ENCODE data around the gene PPWD1.

Gene PPWD1

DNA sequence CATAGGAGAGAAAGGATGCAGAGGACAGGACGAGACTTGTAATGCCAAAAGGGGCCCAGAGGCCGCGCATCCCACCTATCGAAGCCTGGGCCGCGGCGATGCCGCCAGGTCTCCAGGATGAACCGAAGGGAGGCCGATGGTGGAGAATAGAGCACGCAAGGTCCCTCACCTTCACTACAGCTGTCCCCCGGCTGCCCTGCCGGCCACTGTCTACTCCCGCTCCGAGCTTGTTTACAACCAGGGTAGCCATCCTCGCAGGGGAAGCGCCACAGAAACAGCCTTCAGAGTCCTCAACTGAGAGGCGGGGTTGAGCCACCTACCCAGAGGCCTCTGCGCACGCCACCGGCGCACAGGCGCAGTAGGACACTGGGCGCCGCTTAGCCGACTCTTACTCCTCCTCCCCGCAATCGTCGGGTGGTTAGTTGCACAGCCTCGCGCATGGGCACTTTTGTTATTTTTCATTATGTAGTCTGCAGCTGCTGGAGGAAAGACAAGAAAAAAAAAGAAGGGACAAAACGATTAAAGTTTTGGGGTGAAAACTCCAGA lies 61.0 kb downstream of the PPWD1 start, which contains the start of gene TRIM23:
Gene TRIM23 (minus strand): TSS at position 309 of the 546 bp plus-strand sequence. CDS start 59 bp downstream, at position 250.
- peak; percentile 96 for DNase-seq (ENCODE audit: low spot score)

- DNase-seq (ENCODE audit: low spot score): peak; percentile 91
Measured at GRCh38 chr5:65624571-65625555, 61.8 kb downstream of the PPWD1 start, which contains the start of the genes SHLD3 and TRAPPC13. SHLD3 (plus strand) TSS chr5:65625027; CDS start chr5:65629588, 4,561 bp downstream. TRAPPC13 (plus strand) TSS chr5:65625027; CDS start chr5:65625061, 34 bp downstream.

GRCh38 chr5:65625743-65626142 lies 62.6 kb downstream of the PPWD1 start:
- no peak for DNase-seq (ENCODE audit: low spot score)

DNA sequence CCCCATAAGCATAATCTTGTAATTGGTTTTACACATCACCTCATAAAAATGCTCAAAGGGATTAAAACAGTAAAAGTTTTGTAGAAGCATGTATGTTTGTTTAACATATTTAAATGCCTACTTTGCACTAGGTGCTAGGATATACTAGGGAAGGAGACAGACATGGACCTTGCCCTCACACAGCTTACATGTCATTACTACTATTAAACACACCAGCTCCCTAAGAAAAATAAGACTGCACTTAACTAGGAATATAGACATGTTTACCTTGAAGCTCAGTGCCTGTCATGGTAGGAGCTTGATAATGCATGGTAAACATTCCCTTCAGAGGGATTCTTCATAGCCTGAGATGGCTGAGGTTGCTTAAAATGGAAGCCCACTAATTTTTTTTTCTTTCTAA lies 67.9 kb downstream of the PPWD1 start:
- no peak for DNase-seq (ENCODE audit: low spot score)

Data from putamen (tissue), 1 donor.